GM19023 (cell line): ENCODE results near the gene FAM3C.
A peak's percentile ranks its signal among the peaks of the same experiment; 100 is the strongest.

Source experiments
- ATAC-seq: cut with Tn5 transposase; IDR thresholded peaks from one replicate; pipeline ENCODE4 v1.9.1; 2021; ENCODE audit warnings: mild to moderate bottlenecking, moderate library complexity; ENCODE audit not compliant: unreplicated experiment

The FAM3C gene

DNA sequence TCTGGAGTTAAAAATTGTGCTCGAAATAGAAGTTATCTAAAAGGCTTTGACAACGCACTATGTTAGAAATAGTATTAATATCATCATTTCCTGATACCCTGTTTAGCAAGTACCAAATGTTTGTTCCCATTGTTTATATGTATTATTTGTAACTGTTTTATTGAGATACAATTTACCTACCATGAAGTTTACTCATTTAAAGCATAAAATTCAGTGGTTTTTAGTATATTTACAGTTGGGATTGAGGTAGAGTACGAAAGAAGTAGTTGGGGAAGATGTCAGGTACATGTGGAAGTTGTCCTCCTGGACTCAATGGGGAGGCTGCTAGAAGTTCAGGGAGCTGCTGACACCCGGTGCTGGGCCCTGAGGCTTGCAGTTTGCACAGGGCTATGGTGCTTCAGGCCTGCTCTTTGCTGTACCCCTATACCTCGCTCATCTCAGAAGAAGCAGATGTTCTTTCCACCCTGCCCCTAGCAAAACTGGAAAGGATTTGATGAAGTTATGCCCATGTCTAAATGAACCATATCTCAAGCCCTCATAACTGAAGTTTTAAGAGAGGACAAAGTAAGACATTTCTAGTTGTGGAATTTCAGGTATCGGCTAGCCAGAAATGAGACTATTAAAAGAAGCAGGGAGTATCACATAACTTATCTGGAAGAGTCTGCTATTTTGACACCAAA, 92.5 kb downstream of the FAM3C start:
- no peak for ATAC-seq

DNA sequence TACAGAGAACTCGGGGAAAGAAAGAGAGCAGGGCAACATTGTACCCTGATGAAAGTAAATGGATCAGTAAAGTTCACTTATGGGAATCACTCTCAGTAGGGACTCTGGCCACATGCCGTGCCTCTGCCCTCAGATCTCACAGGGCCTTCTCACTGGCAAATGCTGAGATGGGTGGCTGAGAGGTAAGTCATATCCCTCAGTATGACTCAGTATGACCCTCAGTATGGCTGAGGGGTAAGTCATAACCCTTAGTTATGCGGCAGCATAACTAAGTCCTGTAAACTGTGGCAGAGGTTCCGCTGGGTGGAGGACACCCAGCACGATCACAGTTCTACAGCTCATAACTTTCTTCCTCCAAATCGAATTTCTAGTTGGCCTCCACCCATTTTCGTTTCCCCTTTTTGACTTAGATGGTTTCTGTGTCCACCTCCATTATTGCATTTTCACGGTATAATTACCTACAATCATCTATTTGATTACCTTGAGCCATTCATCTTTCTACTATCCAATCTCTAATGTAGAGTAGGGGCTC, 93.8 kb downstream of the FAM3C start:
- ATAC-seq = peak; percentile 95

DNA sequence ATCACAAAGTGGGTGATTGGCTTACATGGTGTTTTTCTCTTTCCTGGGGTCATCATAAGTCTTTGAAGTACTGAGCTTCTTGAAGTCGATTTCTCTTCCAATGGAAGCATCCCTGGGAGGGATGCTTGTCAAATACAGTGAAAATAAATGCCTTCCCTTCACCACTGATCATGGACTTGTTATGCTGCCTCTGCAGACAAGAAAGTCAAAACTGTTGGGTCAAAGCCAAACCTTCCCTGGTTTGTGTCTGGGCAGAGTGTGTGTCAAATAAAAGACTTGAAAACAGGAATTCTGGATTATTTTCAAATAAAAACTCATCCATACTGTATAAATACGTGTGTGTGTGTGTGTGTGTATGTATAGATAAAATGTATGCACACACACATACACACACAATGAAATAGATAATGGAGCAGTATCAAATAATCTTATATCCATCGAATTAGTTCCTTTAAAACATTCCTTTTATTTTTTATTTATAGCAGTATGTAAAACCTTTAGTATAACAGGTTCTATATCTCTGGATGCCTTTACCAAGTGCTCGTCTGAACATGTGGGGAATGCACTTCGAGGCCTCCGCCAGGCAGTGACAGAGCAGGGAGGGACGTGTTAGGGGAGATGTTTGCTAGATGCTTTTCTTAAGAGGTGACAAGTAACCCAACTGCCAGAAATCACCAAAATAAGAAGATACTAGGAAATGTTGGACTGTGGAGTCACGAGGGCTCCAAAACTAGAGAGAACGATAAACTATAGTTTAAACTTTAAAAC, 94.5 kb downstream of the FAM3C start:
- ATAC-seq = no peak

DNA sequence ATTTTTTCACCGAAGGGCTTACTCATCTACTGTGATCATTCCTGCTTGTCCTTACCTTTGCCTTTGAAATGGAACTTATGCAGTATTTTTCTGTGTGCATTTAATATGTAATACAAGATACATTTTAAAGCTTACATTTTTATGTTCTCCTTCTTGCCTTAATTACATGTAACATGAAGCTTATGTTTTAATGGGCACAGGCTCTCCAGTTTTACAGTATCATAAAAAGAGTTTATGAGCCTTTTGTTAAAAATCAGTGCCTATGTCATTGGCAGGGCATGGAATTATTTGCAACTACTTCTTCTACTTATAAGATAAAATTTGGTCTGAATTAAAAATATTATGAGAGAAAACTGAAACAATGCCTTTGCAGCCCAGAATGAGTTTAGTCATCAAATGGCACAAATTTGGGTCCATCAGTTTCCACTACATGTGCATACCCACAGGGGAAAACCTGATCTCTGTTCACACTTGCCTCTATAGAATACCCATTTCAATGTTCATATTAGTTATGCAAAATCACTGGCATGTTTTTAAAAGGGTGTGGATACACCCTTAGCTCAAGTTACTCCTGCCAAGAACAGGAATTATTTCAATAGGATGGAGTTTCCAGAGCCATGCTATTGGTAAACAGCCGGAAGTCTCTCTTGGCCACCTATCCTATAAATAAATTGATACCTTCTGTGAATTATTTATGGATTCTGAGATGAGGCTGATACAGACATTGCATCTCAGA, 95.3 kb downstream of the FAM3C start:
- no peak for ATAC-seq
